Activated CD4-positive, alpha-beta memory T cell treated with anti-CD3 and anti-CD28 coated beads, Interleukin-2, amount 10 ng/mL, durations not matched to agents 7 days and 5 days (primary cell): Measurements from ENCODE around the gene CDKN1C. TPM values are rescaled to one million over a fixed set of nuclear protein-coding genes. Genes with fewer than 3 reads are reported as not detected.

Source experiments
- CTCF ChIA-PET: fragments of 350-600 bp; sonication (Branson Sonifier 250); formaldehyde crosslinking; loops from one replicate; lab custom pipeline; 2021; ENCODE audit warnings: antibody characterized with exemption, inconsistent platforms; lab: Charles Lee
- POLR2A ChIA-PET: fragments of 350-600 bp; sonication (Branson Sonifier 250); formaldehyde crosslinking; loops from one replicate; lab custom pipeline; 2021; ENCODE audit warnings: antibody characterized with exemption; lab: Charles Lee
- DNase-seq: peaks from one replicate; pipeline ENCODE4 v3.0.0-alpha.2; 2020
- H3K27ac Mint-ChIP-seq: one replicate; pipeline ENCODE4 v1.8.0; 2021; ENCODE audit warnings: mild to moderate bottlenecking, mixed read lengths
- H3K27me3 Mint-ChIP-seq: one replicate; pipeline ENCODE4 v1.8.0; 2021; ENCODE audit warnings: mixed read lengths
- H3K36me3 Mint-ChIP-seq: one replicate; pipeline ENCODE4 v1.8.0; 2021; ENCODE audit warnings: low read depth, mixed read lengths
- H3K4me1 Mint-ChIP-seq: one replicate; pipeline ENCODE4 v1.8.0; 2021; ENCODE audit warnings: mixed read lengths
- H3K4me3 Mint-ChIP-seq: one replicate; pipeline ENCODE4 v1.8.0; 2021; ENCODE audit warnings: mild to moderate bottlenecking, mixed read lengths
- H3K9me3 Mint-ChIP-seq: one replicate; pipeline ENCODE4 v1.8.0; 2021; ENCODE audit warnings: mixed read lengths
- total RNA-seq, 2 experiments: library from RNA; stranded (reverse); gene quantifications; one replicate each; pipeline ENCODE4 v1.2.3, GENCODE V29; 2021

The CDKN1C gene
- total RNA-seq, 2 experiments from 2014 or later: 0.55 to 0.60 TPM

DNA sequence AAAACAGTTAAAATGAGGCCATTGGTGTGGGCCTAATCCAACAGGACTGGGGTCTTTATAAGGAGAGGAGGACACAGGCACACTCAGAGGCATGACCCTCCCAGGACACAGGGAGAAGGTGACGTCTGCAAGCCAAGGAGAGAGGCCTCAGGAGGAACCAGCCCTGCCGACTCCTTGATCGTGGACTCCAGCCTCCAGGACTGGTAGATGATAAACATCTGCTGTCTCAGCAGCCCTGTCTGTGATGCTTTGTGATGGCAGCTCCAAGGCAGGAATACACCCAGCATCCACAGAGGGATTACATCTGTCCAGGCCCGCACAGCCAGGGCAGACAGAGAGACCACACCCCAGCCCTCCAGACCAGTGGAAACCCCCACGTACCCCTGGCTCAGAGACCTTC, 18.4 kb downstream of the CDKN1C start:
- Mint-ChIP-seq H3K4me3 (no peak overlapping the region), H3K36me3 (no peaks in the 10 kb centered on the region), H3K27ac (no peak overlapping the region), H3K4me1 (peaks cover 2% of the 10 kb centered on the region), H3K9me3 (no peaks in the 10 kb centered on the region), H3K27me3 (peaks cover 56% of the 10 kb centered on the region)
- no peak for DNase-seq
- ChIA-PET POLR2A (no interaction called here), CTCF (no interaction called here)

DNA sequence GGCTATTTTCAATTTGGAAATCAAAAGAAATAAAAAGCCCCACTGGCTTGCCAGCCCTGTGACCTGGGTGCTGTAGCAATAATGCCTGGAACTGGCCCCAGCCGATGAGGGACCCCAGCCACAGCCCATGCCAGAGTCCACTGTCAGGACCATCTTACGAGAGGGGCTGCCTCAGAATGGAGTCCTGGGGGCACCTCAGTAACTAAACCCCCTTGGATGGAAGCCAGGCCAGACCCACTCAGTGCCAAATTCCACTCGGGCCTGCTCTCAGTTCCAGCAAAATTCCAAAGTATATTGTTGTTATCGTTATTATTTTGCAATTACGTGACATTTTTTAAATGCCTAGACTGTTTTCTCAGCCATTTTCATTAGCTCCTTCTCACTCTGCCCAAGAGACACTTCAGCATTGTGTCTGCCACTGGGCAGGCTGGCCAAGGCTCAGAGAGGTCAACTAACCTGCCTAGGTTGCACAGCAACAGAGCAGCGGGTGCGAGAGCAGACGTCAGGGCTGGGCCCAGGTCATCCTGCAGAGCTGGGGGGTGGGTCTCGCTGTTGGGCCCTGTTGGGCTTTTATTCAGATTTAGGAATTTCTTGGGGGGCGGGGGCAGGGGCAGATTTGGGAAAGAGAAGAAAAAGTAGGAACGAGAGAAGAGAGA, 19.5 kb downstream of the CDKN1C start:
- Mint-ChIP-seq H3K4me3 (no peak overlapping the region), H3K9me3 (no peaks in the 10 kb centered on the region), H3K27ac (no peak overlapping the region), H3K36me3 (no peaks in the 10 kb centered on the region), H3K4me1 (peaks cover 2% of the 10 kb centered on the region), H3K27me3 (peaks cover 53% of the 10 kb centered on the region)
- ChIA-PET POLR2A (no interaction called here), CTCF (no interaction called here)
- DNase-seq: no peak

DNA sequence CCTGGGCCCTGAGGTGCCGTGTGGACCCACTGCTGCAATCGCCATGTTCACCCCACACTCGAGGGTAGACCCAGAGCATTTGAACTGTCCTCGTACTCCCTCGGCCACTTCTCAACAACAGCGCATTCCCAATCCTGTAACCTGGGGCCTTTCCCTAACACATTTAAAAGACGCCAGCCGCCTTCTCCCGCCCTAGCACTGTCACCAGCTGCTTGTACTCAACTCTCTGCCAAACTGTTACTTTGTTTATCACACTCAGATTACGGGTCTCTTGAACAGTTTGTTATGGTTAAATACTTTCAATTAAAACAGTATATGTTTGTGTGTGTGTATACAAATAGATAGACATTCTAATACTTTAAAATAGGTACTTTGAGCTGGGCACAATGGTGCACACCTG, 20.7 kb downstream of the CDKN1C start:
- H3K4me3 Mint-ChIP-seq: no peak overlapping the region
- no peak overlapping the region for H3K27ac Mint-ChIP-seq
- peaks cover 2% of the 10 kb centered on the region for H3K4me1 Mint-ChIP-seq
- H3K36me3 Mint-ChIP-seq: no peaks in the 10 kb centered on the region
- peaks cover 43% of the 10 kb centered on the region for H3K27me3 Mint-ChIP-seq
- no peak for DNase-seq
- ChIA-PET POLR2A (no interaction called here), CTCF (no interaction called here)
- no peaks in the 10 kb centered on the region for H3K9me3 Mint-ChIP-seq

DNA sequence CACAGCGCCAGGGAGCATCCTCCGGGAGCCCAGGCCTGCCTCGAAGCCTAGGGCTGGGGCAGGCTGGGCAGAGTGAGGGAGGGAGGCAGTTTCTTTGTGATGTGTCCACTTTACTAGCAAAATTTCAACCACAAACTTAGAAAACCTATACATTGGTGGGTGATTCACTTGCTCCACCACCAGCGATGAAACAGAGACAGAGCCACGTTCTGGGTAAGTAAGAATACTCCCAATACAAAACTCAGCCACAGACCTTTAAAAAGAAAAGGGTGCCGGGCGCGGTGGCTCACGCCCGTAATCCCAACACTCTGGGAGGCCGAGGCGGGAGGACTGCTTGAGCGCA, 22.3 kb downstream of the CDKN1C start:
- Mint-ChIP-seq H3K27me3 (peaks cover 34% of the 10 kb centered on the region), H3K9me3 (no peaks in the 10 kb centered on the region), H3K27ac (no peak overlapping the region), H3K4me1 (peaks cover 2% of the 10 kb centered on the region), H3K36me3 (no peaks in the 10 kb centered on the region), H3K4me3 (no peak overlapping the region)
- DNase-seq: no peak
- ChIA-PET POLR2A (no interaction called here), CTCF (no interaction called here)

DNA sequence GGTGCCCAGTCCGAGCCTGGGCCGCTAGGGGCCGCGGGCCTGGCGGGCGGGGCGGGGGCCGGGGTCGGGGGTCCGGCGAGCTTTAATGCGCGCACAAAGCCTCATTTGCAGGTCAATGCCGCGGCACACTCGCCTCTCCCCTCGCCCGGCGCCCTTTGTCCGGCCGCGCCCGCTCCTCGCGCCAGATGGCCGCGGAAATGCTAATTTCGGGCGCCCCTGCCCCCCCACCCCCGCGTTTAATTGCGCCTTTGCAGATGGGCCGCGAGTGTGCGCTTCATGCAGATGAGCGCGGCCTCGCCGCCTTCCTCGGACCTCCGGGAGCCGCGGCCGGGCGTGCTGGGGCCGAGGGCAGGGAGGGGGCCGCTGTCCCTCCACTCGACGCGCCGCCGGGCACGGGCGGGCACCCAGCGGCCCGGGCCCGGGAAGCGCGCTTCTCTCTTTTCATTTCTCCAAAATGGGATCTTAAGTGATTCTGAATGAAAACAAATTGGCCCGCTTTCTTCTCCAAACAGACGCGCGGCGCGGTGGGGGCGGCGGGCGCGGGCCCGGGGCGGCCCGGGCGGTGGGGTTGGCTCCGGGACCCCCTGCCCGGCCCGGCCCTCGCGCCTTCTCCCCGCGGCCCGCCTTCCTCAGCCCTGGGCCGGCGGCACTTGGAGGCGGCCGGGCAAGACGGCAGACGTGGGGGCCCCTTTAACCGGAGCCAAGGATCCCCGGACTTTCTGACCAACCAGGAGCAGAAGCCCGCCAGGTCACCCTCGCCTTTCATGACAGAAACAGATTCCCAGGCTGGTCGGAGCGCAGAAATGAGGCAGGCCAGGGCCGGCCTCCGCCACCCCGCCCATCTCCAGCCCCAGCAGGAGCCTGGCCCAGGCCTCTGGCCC, 22.9 kb downstream of the CDKN1C start:
- no peaks in the 10 kb centered on the region for H3K36me3 Mint-ChIP-seq
- DNase-seq: no peak
- CTCF ChIA-PET: no interaction called here
- H3K27me3 Mint-ChIP-seq: peaks cover 29% of the 10 kb centered on the region
- no peaks in the 10 kb centered on the region for H3K9me3 Mint-ChIP-seq
- H3K4me3 Mint-ChIP-seq: no peak overlapping the region
- H3K4me1 Mint-ChIP-seq: no peaks in the 10 kb centered on the region
- no peak overlapping the region for H3K27ac Mint-ChIP-seq
- POLR2A ChIA-PET: no interaction called here

DNA sequence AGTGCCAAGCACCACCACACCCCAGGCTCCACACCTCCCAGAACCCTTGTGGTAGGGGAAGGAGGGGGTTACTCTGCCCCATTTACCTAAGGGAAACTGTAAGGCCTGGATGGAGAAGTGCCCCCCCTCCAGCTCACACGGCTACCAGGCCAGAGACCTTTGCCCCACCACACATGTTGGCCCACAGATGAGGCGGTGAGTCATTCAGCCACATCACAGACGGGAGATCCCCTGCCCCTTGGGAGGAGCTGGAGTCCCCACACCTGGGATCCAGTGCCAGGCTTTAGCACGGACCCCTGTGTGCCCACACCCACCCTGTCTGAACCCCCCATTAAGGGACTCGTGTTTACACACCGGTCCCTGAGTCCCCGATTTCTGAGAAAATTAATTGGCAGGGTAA, 24.9 kb downstream of the CDKN1C start:
- ChIA-PET CTCF (interaction anchor here (0.8 to 0.9 kb wide), 2 partner anchors 24 to 27 kb away, joined by 3 to 4 read pairs; no protein-coding TSS in a partner anchor), POLR2A (no interaction called here)
- Mint-ChIP-seq H3K9me3 (no peaks in the 10 kb centered on the region), H3K4me1 (no peaks in the 10 kb centered on the region), H3K27ac (no peak overlapping the region), H3K27me3 (peaks cover 16% of the 10 kb centered on the region), H3K4me3 (no peak overlapping the region), H3K36me3 (no peaks in the 10 kb centered on the region)
- peak; percentile 22 for DNase-seq

DNA sequence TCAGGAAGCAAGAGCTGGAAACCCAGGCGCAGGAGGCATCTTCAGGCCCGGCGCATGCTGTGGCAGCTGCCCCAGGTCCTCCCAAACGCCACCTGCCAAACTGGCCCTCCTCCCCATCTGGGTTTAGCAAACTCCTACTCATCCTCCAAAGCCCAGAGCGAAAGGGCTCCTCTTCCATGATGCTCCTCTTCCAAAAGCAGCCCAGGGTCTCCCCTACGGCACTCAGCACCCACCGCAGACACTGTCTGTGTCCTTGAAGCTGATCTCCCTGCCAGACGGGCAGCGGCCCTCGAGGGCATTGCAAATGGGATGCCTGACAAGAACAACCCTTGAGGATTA, 25.9 kb downstream of the CDKN1C start:
- H3K4me3 Mint-ChIP-seq: no peak overlapping the region
- ChIA-PET POLR2A (no interaction called here), CTCF (no interaction called here)
- no peak overlapping the region for H3K27ac Mint-ChIP-seq
- DNase-seq: no peak
- peaks cover 11% of the 10 kb centered on the region for H3K27me3 Mint-ChIP-seq
- no peaks in the 10 kb centered on the region for H3K36me3 Mint-ChIP-seq
- no peaks in the 10 kb centered on the region for H3K9me3 Mint-ChIP-seq
- H3K4me1 Mint-ChIP-seq: no peaks in the 10 kb centered on the region

DNA sequence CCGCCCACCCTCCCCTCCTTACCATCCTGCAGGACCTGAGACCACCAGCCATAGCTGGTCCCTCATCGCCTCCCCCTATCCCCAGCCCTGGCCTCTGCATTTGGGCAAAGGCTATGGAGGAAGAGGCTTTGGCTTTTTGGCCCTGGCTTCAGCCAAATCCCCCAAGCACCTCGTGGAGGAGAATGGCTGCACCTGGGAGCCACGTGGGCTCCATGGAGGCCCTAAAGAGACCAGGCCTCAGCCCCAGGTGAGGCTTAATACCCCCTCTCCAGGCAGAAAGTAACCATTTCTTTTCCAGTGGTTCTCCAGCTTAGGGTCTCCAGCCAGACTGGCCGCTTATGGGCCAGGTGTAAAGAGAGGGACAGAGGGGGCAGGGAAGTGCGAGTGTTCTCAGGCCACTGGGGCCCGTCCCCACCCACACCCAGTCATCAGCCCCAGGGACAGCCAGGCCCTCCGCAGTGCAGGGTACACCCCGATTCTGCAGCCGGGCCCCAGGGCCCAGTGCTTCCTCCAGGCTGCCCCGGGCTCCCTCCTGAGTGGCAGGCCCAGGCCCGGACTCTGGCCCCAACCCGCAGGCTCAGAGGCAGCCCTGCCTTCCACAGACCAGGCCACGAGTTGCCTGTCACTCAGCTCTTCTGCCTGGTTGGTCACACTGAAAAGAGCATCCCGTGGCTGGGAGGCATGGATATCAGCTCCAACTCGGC, 26.4 kb downstream of the CDKN1C start:
- peaks cover under 1% of the 10 kb centered on the region for H3K4me1 Mint-ChIP-seq
- ChIA-PET CTCF (no interaction called here), POLR2A (no interaction called here)
- no peak overlapping the region for H3K4me3 Mint-ChIP-seq
- no peak for DNase-seq
- H3K27me3 Mint-ChIP-seq: peaks cover 7% of the 10 kb centered on the region
- no peak overlapping the region for H3K27ac Mint-ChIP-seq
- H3K9me3 Mint-ChIP-seq: no peaks in the 10 kb centered on the region
- H3K36me3 Mint-ChIP-seq: no peaks in the 10 kb centered on the region

DNA sequence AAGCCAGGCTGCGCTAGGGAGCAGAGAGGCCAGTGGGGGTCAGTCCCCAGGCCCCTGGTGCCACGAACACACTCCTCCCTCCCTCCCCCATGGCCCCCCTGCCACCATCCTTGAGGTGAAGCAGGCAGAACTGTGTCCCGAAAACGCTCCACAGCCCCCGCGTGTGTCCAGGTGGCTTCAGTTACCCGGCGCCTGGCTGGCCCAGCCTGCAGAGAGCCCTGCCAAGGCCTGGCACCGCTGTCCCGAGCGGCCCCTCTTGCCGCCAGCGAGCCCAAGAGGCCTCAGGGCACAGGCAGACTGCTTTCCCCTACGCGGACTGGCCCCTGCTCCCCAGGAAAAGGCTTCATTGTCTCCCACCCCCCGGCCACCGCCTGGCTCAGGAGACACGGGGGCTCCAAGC, 27.7 kb downstream of the CDKN1C start:
- H3K9me3 Mint-ChIP-seq: no peaks in the 10 kb centered on the region
- ChIA-PET CTCF (no interaction called here), POLR2A (no interaction called here)
- no peak overlapping the region for H3K4me3 Mint-ChIP-seq
- H3K27ac Mint-ChIP-seq: no peak overlapping the region
- DNase-seq: no peak
- H3K4me1 Mint-ChIP-seq: peaks cover 1% of the 10 kb centered on the region
- H3K27me3 Mint-ChIP-seq: peaks cover 3% of the 10 kb centered on the region
- H3K36me3 Mint-ChIP-seq: no peaks in the 10 kb centered on the region

DNA sequence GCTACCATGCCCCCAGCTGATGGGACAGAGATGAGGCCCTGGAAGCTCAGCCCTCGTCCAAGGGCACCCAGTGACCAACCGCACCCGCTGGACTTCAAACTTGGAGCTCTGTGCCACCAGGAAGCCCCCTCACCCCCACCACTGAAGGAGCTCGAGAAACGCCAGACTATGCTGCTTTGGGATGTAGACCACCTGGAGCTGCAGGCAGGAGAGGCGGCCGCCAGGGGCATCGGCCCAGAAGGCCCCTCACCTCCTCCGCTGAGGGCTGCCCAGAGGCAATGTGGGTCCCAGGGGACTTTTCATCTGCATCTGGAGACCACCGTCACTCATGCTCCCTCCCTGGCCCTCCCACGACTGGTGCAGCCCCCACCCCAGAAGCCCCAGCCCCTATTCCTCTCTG, 28.3 kb downstream of the CDKN1C start:
- Mint-ChIP-seq H3K27me3 (peaks cover 3% of the 10 kb centered on the region), H3K4me3 (no peak overlapping the region), H3K27ac (no peak overlapping the region), H3K36me3 (no peaks in the 10 kb centered on the region), H3K9me3 (no peaks in the 10 kb centered on the region), H3K4me1 (peaks cover 1% of the 10 kb centered on the region)
- POLR2A ChIA-PET: no interaction called here
- DNase-seq: no peak
- CTCF ChIA-PET: interaction anchor here (0.9 kb wide), 1 partner anchor 36 kb away, joined by 3 read pairs; no protein-coding TSS in a partner anchor

DNA sequence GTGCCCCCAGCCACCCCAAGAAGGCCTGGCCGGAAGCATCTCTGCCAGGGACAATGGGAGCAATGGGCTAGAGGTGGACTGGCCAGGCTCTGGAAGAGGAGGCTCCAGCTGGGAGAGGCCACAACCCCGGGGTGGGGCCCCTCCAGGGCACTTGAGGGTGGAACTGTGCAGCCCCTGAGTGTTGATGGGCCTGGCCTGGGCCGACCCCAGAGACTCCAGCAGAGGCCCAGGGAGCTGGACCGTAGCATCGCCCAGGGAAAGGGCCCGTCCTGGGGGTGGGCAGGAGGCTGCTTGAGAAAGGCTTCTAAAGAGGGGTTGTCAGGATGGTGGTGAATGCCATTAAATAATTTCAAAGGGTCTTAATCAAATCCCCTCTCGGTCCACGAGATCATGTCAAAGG, 30.4 kb downstream of the CDKN1C start:
- H3K27ac Mint-ChIP-seq: no peak overlapping the region
- no peaks in the 10 kb centered on the region for H3K27me3 Mint-ChIP-seq
- CTCF ChIA-PET: no interaction called here
- POLR2A ChIA-PET: no interaction called here
- no peak for DNase-seq
- H3K4me1 Mint-ChIP-seq: peaks cover 1% of the 10 kb centered on the region
- no peak overlapping the region for H3K4me3 Mint-ChIP-seq
- H3K36me3 Mint-ChIP-seq: no peaks in the 10 kb centered on the region
- no peaks in the 10 kb centered on the region for H3K9me3 Mint-ChIP-seq

DNA sequence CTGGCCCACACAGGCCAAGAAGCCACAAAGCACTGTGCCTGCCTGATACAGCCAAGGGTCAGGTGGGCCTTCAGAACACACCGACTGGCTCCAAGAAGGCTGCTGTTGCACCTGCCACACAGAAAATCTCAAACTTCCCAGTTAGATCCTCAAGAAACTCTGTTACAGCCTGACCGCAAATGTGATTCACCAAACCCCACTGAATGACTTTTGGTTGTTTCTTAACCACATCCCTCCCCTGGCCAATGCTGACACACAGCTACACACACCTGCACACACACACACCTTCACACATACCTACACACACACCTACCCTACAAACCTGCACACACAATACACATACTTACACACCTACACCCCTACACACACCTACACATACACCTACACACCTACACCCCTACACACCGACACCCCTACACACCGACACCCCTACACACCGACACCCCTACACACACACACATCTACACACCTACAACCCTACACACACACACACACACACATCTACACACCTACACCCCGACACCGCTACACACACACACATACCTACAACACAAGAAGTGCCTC, 31.5 kb downstream of the CDKN1C start:
- ChIA-PET CTCF (no interaction called here), POLR2A (no interaction called here)
- Mint-ChIP-seq H3K9me3 (no peaks in the 10 kb centered on the region), H3K4me3 (no peak overlapping the region), H3K36me3 (no peaks in the 10 kb centered on the region), H3K27me3 (no peaks in the 10 kb centered on the region), H3K4me1 (peaks cover 1% of the 10 kb centered on the region), H3K27ac (no peak overlapping the region)
- no peak for DNase-seq

DNA sequence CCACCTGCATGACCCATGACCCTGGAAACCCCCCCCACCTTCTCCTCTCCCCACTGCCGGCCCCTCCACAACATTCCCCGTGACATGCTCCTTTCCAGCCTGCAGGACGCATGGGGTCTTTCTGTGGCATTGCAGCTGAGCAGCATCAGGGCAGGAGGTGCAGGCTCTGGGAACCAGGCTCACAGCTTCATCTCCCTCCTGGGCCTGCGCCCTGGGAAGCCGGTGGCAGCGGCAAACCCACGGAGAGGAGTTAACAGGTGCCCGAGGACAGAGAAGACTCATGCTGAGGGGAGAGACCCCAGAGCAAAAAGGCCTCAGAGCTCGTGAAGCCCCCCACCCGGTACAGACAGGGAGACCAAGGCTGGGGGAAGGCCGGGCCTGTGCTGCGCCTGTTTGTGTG, 32.2 kb downstream of the CDKN1C start:
- H3K36me3 Mint-ChIP-seq: no peaks in the 10 kb centered on the region
- H3K4me3 Mint-ChIP-seq: no peak overlapping the region
- ChIA-PET POLR2A (no interaction called here), CTCF (no interaction called here)
- H3K4me1 Mint-ChIP-seq: peaks cover 1% of the 10 kb centered on the region
- no peak overlapping the region for H3K27ac Mint-ChIP-seq
- no peak for DNase-seq
- no peaks in the 10 kb centered on the region for H3K9me3 Mint-ChIP-seq
- H3K27me3 Mint-ChIP-seq: no peaks in the 10 kb centered on the region
